DMS153 treated with DMSO at 0.1 percent for 48 hours (cell line): Measurements from ENCODE around the gene HS6ST1.
"Not testable (repeated sequence)": the region's sequence is repeated elsewhere in the genome, so short reads cannot be mapped to it uniquely, and the experiment has no call there.

Experiments
- DNase-seq: peaks from one replicate; lab custom pipeline; 2025; ENCODE audit not compliant: unreplicated experiment; lab: John Stamatoyannopoulos, UW

The HS6ST1 gene

GRCh38 chr2:128269990-128270671 lies 48.5 kb downstream of the HS6ST1 start:
- DNase-seq = no peak

- DNase-seq = no peak
Observed at GRCh38 chr2:128269063-128269989, 49.3 kb downstream of the HS6ST1 start.

GRCh38 chr2:128268611-128269010 lies 50.1 kb downstream of the HS6ST1 start:
- DNase-seq = not testable (repeated sequence)

- DNase-seq = not testable (repeated sequence)
Observed at GRCh38 chr2:128268145-128268544, 50.5 kb downstream of the HS6ST1 start.

- DNase-seq = not testable (repeated sequence)
Observed at GRCh38 chr2:128267649-128268048, 51.0 kb downstream of the HS6ST1 start.

- not testable (repeated sequence) for DNase-seq
Observed at GRCh38 chr2:128267197-128267596, 51.5 kb downstream of the HS6ST1 start.

GRCh38 chr2:128266463-128266862 lies 52.2 kb downstream of the HS6ST1 start:
- DNase-seq = not testable (repeated sequence)

GRCh38 chr2:128265608-128265993 lies 53.1 kb downstream of the HS6ST1 start:
- not testable (repeated sequence) for DNase-seq

GRCh38 chr2:128264881-128265607 lies 53.6 kb downstream of the HS6ST1 start:
- no peak for DNase-seq

- DNase-seq = no peak
Observed at GRCh38 chr2:128263902-128264331, 54.8 kb downstream of the HS6ST1 start.

GRCh38 chr2:128262315-128263253 lies 56.1 kb downstream of the HS6ST1 start:
- no peak for DNase-seq

GRCh38 chr2:128261245-128262128 lies 57.2 kb downstream of the HS6ST1 start:
- no peak for DNase-seq

GRCh38 chr2:128260239-128261138 lies 58.2 kb downstream of the HS6ST1 start:
- no peak for DNase-seq

- DNase-seq = no peak
Observed at GRCh38 chr2:128259585-128259984, 59.1 kb downstream of the HS6ST1 start.

GRCh38 chr2:128258218-128258617 lies 60.5 kb downstream of the HS6ST1 start:
- no peak for DNase-seq

- DNase-seq = no peak
Observed at GRCh38 chr2:128252501-128252900, 66.2 kb downstream of the HS6ST1 start.

- not testable (repeated sequence) for DNase-seq
Observed at GRCh38 chr2:128252086-128252485, 66.6 kb downstream of the HS6ST1 start.
